Panc1 (cell line): ENCODE data around the gene ZNF599. TPM values are rescaled to one million over a fixed set of nuclear protein-coding genes. Genes with fewer than 3 reads are reported as not detected.
A peak's percentile ranks its signal among the peaks of the same experiment; 100 is the strongest.

Experiments
- ATAC-seq: fragments of 200-7000 bp; cut with Tn5 transposase; 2 replicates; pipeline ENCODE4 v1.9.1; 2020; ENCODE audit warnings: mild to moderate bottlenecking, moderate library complexity
- BruUV-seq: library from RNA; stranded (reverse); fragments of 400-500 nt; replicated peaks from 2 replicates; lab custom pipeline; 2021; lab: Mats Ljungman, UMichigan
- CTCF ChIA-PET: fragments of 300-600 bp; sonication (Branson Sonifier 250); formaldehyde crosslinking; loops from one replicate; lab custom pipeline; 2022; ENCODE audit warnings: antibody characterized with exemption; lab: Charles Lee
- POLR2A ChIA-PET: fragments of 300-600 bp; sonication (Branson Sonifier 250); formaldehyde crosslinking; loops from one replicate; lab custom pipeline; 2022; ENCODE audit warnings: antibody characterized with exemption; lab: Charles Lee
- DNase-seq: peaks from one replicate; pipeline ENCODE4 v3.0.0-alpha.2; 2010; ENCODE audit warnings: low read depth, low spot score
- H3K27ac ChIP-seq: 2 replicates; pipeline ENCODE4 v1.5.1; 2011; ENCODE audit warnings: mild to moderate bottlenecking, low read length, inconsistent platforms
- H3K27me3 ChIP-seq: fragments of 200-500 bp; sonication (Bioruptor generic); 2 replicates; pipeline ENCODE4 v1.6.0; 2014; ENCODE audit warnings: low read length, inconsistent platforms; ENCODE audit not compliant: control insufficient read depth, insufficient read depth
- H3K36me3 ChIP-seq: fragments of 200-500 bp; sonication (Bioruptor generic); 2 replicates; pipeline ENCODE4 v1.5.1; 2014; ENCODE audit warnings: inconsistent platforms, mild to moderate bottlenecking, low read length, moderate library complexity; ENCODE audit not compliant: control insufficient read depth, insufficient read depth
- H3K4me1 ChIP-seq: 2 replicates; pipeline ENCODE4 v1.5.1; 2011; ENCODE audit warnings: inconsistent platforms, mild to moderate bottlenecking, low read length, moderate library complexity; ENCODE audit not compliant: control insufficient read depth, insufficient read depth
- H3K4me3 ChIP-seq, 2 experiments: 2 replicates each; pipeline ENCODE4 v1.5.1; 2011 to 2012; ENCODE audit warnings: low read depth in 2 of 2, low read length in 2 of 2, mild to moderate bottlenecking in 2 of 2, inconsistent platforms in 1 of 2, moderate library complexity in 1 of 2
- H3K9me3 ChIP-seq: fragments of 200-500 bp; sonication (Bioruptor generic); 2 replicates; pipeline ENCODE4 v1.5.1; 2014; ENCODE audit warnings: low read depth, mild to moderate bottlenecking, inconsistent platforms, low read length, moderate library complexity; ENCODE audit not compliant: control insufficient read depth, insufficient read depth
- POLR2AphosphoS5 ChIP-seq: IDR thresholded peaks from 2 replicates; pipeline ENCODE4 v1.6.1; 2012; ENCODE audit warnings: mild to moderate bottlenecking, low read depth, low read length, moderate library complexity
- SIN3A ChIP-seq: IDR thresholded peaks from 2 replicates; pipeline ENCODE4 v1.6.1; 2012; ENCODE audit warnings: low read depth, mild to moderate bottlenecking, low read length, moderate library complexity, borderline replicate concordance; ENCODE audit not compliant: insufficient read depth
- TCF7L2 ChIP-seq: IDR thresholded peaks from 2 replicates; pipeline ENCODE4 v1.6.1; 2011; ENCODE audit warnings: mild to moderate bottlenecking, low read depth, low read length, inconsistent platforms
- in situ Hi-C: cut with HindIII; loops from 2 replicates; pipeline ENCODE4 v1.10.0; 2016; ENCODE audit warnings: low sequenced_read_pairs, low pct_unique_long_range_greater_than_20kb
- intact Hi-C: fragments of 100-400 bp; cut with micrococcal nuclease; formaldehyde crosslinking; loops from one replicate; pipeline ENCODE4 v1.10.0; 2022; ENCODE audit not compliant: unreplicated experiment
- total RNA-seq: library from RNA; stranded (reverse); gene quantifications from one replicate; pipeline ENCODE4 v1.2.1, GENCODE V29; 2021; ENCODE audit not compliant: unreplicated experiment
- TF ChIP-seq, protein P1 (sequence below): fragments of 450-650 bp; IDR thresholded peaks from 2 replicates; pipeline ENCODE4 v1.5.1; 2017; ENCODE audit warnings: mild to moderate bottlenecking
- TF ChIP-seq, protein P2 (sequence below), 2 experiments: IDR thresholded peaks; 2 replicates each; pipeline ENCODE4 v1.6.1; 2011 to 2012; ENCODE audit warnings: low read depth in 2 of 2, control low read depth in 1 of 2, low read length in 1 of 2, mild to moderate bottlenecking in 1 of 2, moderate library complexity in 1 of 2; ENCODE audit not compliant: insufficient read depth in 1 of 2

Gene ZNF599
- total RNA-seq, 1 experiment from 2014 or later, result 8.2 TPM

- peak; percentile 73 for DNase-seq
- Histone ChIP-seq H3K4me3 (no peak overlapping the region), H3K4me1 (no peaks in the 10 kb centered on the region), H3K27ac (no peak overlapping the region), H3K36me3 (no peaks in the 10 kb centered on the region), H3K27me3 (peaks cover 21% of the 10 kb centered on the region), H3K9me3 (no peaks in the 10 kb centered on the region)
- no peak for TF ChIP-seq TCF7L2
- TF ChIP-seq, protein P1, sequence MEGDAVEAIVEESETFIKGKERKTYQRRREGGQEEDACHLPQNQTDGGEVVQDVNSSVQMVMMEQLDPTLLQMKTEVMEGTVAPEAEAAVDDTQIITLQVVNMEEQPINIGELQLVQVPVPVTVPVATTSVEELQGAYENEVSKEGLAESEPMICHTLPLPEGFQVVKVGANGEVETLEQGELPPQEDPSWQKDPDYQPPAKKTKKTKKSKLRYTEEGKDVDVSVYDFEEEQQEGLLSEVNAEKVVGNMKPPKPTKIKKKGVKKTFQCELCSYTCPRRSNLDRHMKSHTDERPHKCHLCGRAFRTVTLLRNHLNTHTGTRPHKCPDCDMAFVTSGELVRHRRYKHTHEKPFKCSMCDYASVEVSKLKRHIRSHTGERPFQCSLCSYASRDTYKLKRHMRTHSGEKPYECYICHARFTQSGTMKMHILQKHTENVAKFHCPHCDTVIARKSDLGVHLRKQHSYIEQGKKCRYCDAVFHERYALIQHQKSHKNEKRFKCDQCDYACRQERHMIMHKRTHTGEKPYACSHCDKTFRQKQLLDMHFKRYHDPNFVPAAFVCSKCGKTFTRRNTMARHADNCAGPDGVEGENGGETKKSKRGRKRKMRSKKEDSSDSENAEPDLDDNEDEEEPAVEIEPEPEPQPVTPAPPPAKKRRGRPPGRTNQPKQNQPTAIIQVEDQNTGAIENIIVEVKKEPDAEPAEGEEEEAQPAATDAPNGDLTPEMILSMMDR, result peak; percentile 82
- ChIA-PET CTCF (interaction anchor here (0.7 to 2.3 kb wide), 5 partner anchors 72 to 213 kb away, joined by 3 to 10 read pairs (median 6); no protein-coding TSS in a partner anchor), POLR2A (interaction anchor here (0.7 to 0.9 kb wide), 2 partner anchors 37 to 515 kb away, joined by 3 to 11 read pairs; no protein-coding TSS in a partner anchor)
- BruUV-seq, result no TSS peak
- ATAC-seq, result peak; percentile 95
- intact Hi-C loops (loop anchor here (1.0 to 2.0 kb wide), 3 partner anchors 73 to 212 kb away; no protein-coding TSS in a partner anchor), in situ Hi-C loops (no loop called here)
These were observed 60.4 kb downstream of the ZNF599 start for GRCh38 chr19:34712395-34713261.

DNA sequence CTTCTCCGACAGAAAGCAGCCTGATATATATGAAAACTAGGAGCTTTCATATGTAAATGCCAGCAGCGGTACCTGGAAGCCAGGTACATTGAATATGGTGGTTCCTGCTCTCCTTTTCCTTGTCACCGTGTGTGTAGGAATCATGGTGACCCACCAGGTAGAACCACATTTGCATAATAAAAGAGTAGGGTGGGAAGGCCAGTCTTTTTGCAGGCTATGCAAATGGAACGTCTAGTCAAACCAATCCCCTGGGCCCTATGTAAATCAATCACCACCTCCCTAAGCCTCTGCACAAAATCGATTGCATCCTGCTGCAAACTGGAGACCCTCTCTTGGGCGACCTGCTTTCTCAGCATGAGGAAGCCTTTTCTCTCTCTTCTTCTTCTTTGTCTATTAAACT lies 61.1 kb downstream of the ZNF599 start:
- Histone ChIP-seq H3K9me3 (no peaks in the 10 kb centered on the region), H3K4me3 (no peak overlapping the region), H3K36me3 (no peaks in the 10 kb centered on the region), H3K4me1 (no peaks in the 10 kb centered on the region), H3K27me3 (peaks cover 16% of the 10 kb centered on the region), H3K27ac (no peak overlapping the region)
- DNase-seq (no peak), ATAC-seq (no peak)
- in situ Hi-C loops, result no loop called here
- no TSS peak for BruUV-seq
- CTCF ChIA-PET, result interaction anchor here (0.7 to 2.3 kb wide), 6 partner anchors 72 to 224 kb away, joined by 3 to 10 read pairs (median 5); no protein-coding TSS in a partner anchor
- TF ChIP-seq, protein P2, sequence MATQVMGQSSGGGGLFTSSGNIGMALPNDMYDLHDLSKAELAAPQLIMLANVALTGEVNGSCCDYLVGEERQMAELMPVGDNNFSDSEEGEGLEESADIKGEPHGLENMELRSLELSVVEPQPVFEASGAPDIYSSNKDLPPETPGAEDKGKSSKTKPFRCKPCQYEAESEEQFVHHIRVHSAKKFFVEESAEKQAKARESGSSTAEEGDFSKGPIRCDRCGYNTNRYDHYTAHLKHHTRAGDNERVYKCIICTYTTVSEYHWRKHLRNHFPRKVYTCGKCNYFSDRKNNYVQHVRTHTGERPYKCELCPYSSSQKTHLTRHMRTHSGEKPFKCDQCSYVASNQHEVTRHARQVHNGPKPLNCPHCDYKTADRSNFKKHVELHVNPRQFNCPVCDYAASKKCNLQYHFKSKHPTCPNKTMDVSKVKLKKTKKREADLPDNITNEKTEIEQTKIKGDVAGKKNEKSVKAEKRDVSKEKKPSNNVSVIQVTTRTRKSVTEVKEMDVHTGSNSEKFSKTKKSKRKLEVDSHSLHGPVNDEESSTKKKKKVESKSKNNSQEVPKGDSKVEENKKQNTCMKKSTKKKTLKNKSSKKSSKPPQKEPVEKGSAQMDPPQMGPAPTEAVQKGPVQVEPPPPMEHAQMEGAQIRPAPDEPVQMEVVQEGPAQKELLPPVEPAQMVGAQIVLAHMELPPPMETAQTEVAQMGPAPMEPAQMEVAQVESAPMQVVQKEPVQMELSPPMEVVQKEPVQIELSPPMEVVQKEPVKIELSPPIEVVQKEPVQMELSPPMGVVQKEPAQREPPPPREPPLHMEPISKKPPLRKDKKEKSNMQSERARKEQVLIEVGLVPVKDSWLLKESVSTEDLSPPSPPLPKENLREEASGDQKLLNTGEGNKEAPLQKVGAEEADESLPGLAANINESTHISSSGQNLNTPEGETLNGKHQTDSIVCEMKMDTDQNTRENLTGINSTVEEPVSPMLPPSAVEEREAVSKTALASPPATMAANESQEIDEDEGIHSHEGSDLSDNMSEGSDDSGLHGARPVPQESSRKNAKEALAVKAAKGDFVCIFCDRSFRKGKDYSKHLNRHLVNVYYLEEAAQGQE (IDR thresholded peaks at IDR 0.05; ENCODE audit: insufficient read depth in 1 of 2, low read depth in 2 of 2, low read length in 1 of 2), result no peak
- TF ChIP-seq SIN3A (no peak), POLR2AphosphoS5 (no peak), TCF7L2 (no peak)
- TF ChIP-seq, protein P1, result no peak
- POLR2A ChIA-PET, result interaction anchor here (0.7 kb wide), 1 partner anchor 37 kb away, joined by 11 read pairs; no protein-coding TSS in a partner anchor
- intact Hi-C loops, result loop anchor here (1.0 to 2.0 kb wide), 3 partner anchors 73 to 211 kb away; no protein-coding TSS in a partner anchor

Other genes starting within 250 kb of the ZNF599 start
- gene SCGB2B2, start 96.1 kb downstream of the ZNF599 start, total RNA-seq, result 0.59 TPM
- 26.4 TPM for gene ZNF302, start 95.5 kb downstream of the ZNF599 start, total RNA-seq
- 11.5 TPM for gene ZNF181, start 39.0 kb downstream of the ZNF599 start, total RNA-seq
- gene ZNF30, start 153.7 kb upstream of the ZNF599 start, total RNA-seq, result 5.3 TPM
- gene ZNF792, start 191.0 kb upstream of the ZNF599 start, total RNA-seq, result 1.8 TPM
- 69.9 TPM for gene GRAMD1A, start 227.1 kb upstream of the ZNF599 start, total RNA-seq